ENCODE results near the gene CENPU. TPM values are rescaled to one million over a fixed set of nuclear protein-coding genes. Genes with fewer than 3 reads are reported as not detected.

Gene CENPU
- total and polyA plus RNA-seq, 2 experiments from 2014 or later = 88.3 to 186 TPM

DNA sequence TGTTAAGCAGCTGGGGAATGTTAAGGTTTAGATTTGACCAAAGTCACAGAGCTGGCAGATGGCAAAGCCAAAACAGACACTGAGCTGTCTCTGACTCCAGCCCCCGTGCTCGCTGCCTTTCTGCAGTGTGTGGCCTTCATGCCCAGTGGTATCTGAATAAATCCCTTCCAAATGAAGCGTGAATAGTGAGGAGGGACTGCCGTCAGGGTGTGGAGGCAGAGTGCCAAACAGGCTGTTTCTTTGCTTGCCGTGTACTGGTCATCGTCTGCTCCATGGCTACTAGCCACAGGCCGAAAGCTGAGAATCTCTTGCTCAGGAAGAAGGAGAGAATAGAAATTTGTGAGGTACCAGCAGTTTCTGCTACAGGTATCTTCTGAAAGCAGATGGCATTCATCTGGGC is 64.6 kb downstream of the CENPU start:
- H3K4me3 Mint-ChIP-seq = no peak overlapping the region
- no peak overlapping the region for H3K4me2 ChIP-seq
- no peaks in the 10 kb centered on the region for H4K20me1 ChIP-seq (replicated peaks; ENCODE audit: insufficient read depth)
- no peaks in the 10 kb centered on the region for H3K4me1 ChIP-seq (ENCODE audit: insufficient read depth)
- DNase-seq (ENCODE audit: low spot score) (no peak), ATAC-seq (no peak)
- H3K9me2 ChIP-seq (ENCODE audit: insufficient read depth) = no peaks in the 10 kb centered on the region
- TF ChIP-seq JUNB (IDR thresholded peaks at IDR 0.05; ENCODE audit: unreplicated experiment) = no peak
- TF ChIP-seq, protein P1, sequence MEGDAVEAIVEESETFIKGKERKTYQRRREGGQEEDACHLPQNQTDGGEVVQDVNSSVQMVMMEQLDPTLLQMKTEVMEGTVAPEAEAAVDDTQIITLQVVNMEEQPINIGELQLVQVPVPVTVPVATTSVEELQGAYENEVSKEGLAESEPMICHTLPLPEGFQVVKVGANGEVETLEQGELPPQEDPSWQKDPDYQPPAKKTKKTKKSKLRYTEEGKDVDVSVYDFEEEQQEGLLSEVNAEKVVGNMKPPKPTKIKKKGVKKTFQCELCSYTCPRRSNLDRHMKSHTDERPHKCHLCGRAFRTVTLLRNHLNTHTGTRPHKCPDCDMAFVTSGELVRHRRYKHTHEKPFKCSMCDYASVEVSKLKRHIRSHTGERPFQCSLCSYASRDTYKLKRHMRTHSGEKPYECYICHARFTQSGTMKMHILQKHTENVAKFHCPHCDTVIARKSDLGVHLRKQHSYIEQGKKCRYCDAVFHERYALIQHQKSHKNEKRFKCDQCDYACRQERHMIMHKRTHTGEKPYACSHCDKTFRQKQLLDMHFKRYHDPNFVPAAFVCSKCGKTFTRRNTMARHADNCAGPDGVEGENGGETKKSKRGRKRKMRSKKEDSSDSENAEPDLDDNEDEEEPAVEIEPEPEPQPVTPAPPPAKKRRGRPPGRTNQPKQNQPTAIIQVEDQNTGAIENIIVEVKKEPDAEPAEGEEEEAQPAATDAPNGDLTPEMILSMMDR (conservative IDR thresholded peaks at IDR 0.05; ENCODE audit: low read depth in 2 of 2) = no peak
- no peak for TF ChIP-seq REST (IDR thresholded peaks at IDR 0.05; ENCODE audit: unreplicated experiment)
- no peak for TF ChIP-seq NANOG (IDR thresholded peaks at IDR 0.05; ENCODE audit: borderline replicate concordance)
- no peak for TF ChIP-seq EZH2phosphoT487 (IDR thresholded peaks at IDR 0.05; ENCODE audit: unreplicated experiment)
- no peak for TF ChIP-seq CREB1 (CRISPR knock-in tag; IDR thresholded peaks at IDR 0.05; ENCODE audit: low read depth)
- TF ChIP-seq STAT1 (IDR thresholded peaks at IDR 0.05; ENCODE audit: unreplicated experiment) = no peak
- no peak for TF ChIP-seq ZNF331 (CRISPR knock-in tag; IDR thresholded peaks at IDR 0.05; ENCODE audit: low read depth)
- peaks cover 2% of the 10 kb centered on the region for H3K4me1 Mint-ChIP-seq
- no peaks in the 10 kb centered on the region for H3K79me2 ChIP-seq (replicated peaks; ENCODE audit: insufficient read depth)
- H2AFZ ChIP-seq = no peak overlapping the region
- no peaks in the 10 kb centered on the region for H3F3A ChIP-seq (replicated peaks; ENCODE audit: low read depth)
- no peaks in the 10 kb centered on the region for H3K9me3 Mint-ChIP-seq
- no peak overlapping the region for H3K27ac Mint-ChIP-seq
- peaks cover 2% of the 10 kb centered on the region for H3K27me3 Mint-ChIP-seq (ENCODE audit: insufficient read depth, low read depth, poor library complexity)
- no peak overlapping the region for H3K27ac ChIP-seq (ENCODE audit: low read depth)
- H3K36me3 ChIP-seq (ENCODE audit: insufficient read depth) = no peaks in the 10 kb centered on the region
- H3K36me3 Mint-ChIP-seq (ENCODE audit: low read depth) = peaks cover 30% of the 10 kb centered on the region; the same call in 2 of the 3 replicates
- no peak overlapping the region for H3K4me3 ChIP-seq
- H3K27me3 ChIP-seq (ENCODE audit: insufficient read depth) = no peaks in the 10 kb centered on the region

DNA sequence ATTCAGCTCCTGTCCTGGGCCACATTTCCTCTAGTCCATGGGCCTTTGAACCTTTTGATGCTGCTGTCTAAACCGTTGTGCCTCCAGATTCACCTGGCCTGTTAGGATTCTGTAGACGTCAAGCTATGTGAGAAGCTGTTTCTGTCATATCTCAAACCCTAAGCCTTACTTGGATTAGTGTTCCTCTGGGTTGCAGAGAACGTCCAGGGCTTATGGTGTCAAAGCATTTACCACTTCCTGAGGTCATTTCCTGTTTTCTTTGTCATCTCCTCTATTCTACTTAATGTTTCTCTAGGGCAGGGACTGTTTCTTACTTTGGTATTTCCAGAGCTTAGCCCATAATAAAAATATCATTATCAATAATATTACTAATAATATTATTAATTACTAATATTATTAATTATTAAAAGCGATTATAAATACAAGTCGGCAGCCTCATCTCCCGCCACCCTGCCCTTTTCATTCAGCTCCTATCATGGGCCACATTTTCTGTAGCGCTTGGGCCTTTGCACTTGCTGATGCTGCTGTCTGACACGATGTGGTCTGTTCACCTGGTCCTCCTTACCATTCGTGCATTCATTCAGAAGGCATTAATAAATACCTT is 65.3 kb downstream of the CENPU start:
- peaks cover 26% of the 10 kb centered on the region; the same call in 2 of the 3 replicates for H3K36me3 Mint-ChIP-seq (ENCODE audit: low read depth)
- H3K4me3 Mint-ChIP-seq = no peak overlapping the region
- no peak for DNase-seq (ENCODE audit: low spot score)
- TF ChIP-seq, protein P1 (conservative IDR thresholded peaks at IDR 0.05; ENCODE audit: low read depth in 2 of 2) = no peak
- no peak for TF ChIP-seq POLR2AphosphoS5 (IDR thresholded peaks at IDR 0.05; ENCODE audit: low read depth)
- TF ChIP-seq REST (IDR thresholded peaks at IDR 0.05; ENCODE audit: unreplicated experiment) = no peak

More for the DNA sequence above, 65.3 kb downstream of the CENPU start:
- no peaks in the 10 kb centered on the region for H4K20me1 ChIP-seq (replicated peaks; ENCODE audit: insufficient read depth)
- H3K27ac ChIP-seq (ENCODE audit: low read depth) = no peak overlapping the region
- H3K4me2 ChIP-seq = no peak overlapping the region
- no peak overlapping the region for H2AFZ ChIP-seq
- H3K4me3 ChIP-seq = no peak overlapping the region
- H3K36me3 ChIP-seq (ENCODE audit: insufficient read depth) = no peaks in the 10 kb centered on the region
- no peak for ATAC-seq
- no peaks in the 10 kb centered on the region for H3K4me1 ChIP-seq (ENCODE audit: insufficient read depth)
- no peaks in the 10 kb centered on the region for H3K79me2 ChIP-seq (replicated peaks; ENCODE audit: insufficient read depth)
- H3F3A ChIP-seq (replicated peaks; ENCODE audit: low read depth) = no peaks in the 10 kb centered on the region
- no peaks in the 10 kb centered on the region for H3K27me3 ChIP-seq (ENCODE audit: insufficient read depth)
- Mint-ChIP-seq H3K9me3 (no peaks in the 10 kb centered on the region), H3K27ac (no peak overlapping the region), H3K4me1 (peaks cover 2% of the 10 kb centered on the region), H3K27me3 (ENCODE audit: insufficient read depth, low read depth, poor library complexity) (peaks cover 2% of the 10 kb centered on the region)
- no peaks in the 10 kb centered on the region for H3K9me2 ChIP-seq (ENCODE audit: insufficient read depth)

All from GM23338 (cell line).